ENCODE measurements around the gene KIFC3. TPM values are rescaled to one million over a fixed set of nuclear protein-coding genes. Genes with fewer than 3 reads are reported as not detected.
"Not testable (repeated sequence)": the region's sequence is repeated elsewhere in the genome, so short reads cannot be mapped to it uniquely, and the experiment has no call there.

The KIFC3 gene
- 1 to 10 TPM; 3.0 to 3.1 TPM for total RNA-seq

DNA sequence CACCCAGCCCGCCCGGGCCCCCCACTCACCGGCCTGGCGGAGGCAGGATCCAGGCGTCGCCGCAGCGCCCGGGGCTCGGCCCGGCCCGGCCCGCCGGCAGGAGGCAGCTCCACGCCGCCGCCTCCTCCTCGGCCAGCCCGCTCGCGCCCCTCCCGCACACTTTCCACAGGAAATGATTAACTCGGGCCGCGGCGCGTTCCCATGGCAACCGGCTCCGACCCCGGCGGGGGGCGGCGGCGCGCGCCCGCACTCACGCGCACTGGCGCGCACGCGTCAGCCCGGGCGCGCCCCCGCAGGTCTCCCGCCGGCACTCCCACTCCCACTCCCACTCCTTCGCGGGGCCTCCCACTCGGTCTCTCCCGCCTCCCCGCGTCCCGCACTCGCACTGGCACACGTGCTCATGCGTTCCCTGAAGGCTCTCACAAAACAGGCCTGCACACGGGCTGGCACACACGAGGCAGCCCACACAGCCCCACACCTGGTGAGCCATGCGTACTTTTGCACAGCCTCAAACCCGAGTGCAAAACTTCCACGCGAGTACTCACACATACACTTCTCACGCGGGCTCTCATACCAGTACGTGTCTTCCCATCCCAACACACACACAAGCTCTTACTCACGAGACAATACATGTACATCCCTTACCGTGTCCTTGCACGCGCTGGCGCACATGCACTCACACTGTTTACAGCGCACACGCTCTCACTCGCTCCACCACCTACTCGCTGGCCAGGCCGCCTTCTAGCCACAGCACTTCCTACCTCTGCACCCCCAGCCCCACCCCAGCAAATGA is at the start of gene KIFC3:
TSS of gene KIFC3 (minus strand) at position 151 of the 793 bp plus-strand sequence. CDS start 4,248 bp downstream, outside the sequence.
- ChIA-PET POLR2A (no interaction called here), CTCF (no interaction called here)

GRCh38 chr16:57848181-57848580 is 45.9 kb upstream of the KIFC3 start:
- ChIA-PET CTCF (no interaction called here), POLR2A (no interaction called here)

DNA sequence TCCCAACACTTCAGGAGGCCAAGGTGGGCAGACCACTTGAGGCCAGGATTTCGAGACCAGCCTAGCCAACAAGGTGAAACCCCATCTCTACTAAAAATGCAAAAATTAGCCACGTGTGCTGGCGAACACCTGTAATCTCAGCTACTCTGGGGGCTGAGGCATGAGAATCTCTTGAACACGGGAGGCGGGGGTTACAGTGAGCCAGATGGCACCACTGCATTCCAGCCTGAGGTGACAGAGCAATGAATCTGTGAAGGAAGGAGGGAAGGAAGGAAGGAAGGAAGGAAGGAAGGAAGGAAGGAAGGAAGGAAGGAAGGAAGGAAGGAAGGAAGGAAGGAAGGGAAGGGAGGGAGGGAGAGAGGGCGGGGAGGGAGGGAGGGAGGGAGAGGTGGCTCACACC is 44.6 kb upstream of the KIFC3 start:
- CTCF ChIA-PET, POLR2A ChIA-PET: not testable (repeated sequence)

- ChIA-PET POLR2A (no interaction called here), CTCF (no interaction called here)
Observed at GRCh38 chr16:57846078-57846697, 43.9 kb upstream of the KIFC3 start.

DNA sequence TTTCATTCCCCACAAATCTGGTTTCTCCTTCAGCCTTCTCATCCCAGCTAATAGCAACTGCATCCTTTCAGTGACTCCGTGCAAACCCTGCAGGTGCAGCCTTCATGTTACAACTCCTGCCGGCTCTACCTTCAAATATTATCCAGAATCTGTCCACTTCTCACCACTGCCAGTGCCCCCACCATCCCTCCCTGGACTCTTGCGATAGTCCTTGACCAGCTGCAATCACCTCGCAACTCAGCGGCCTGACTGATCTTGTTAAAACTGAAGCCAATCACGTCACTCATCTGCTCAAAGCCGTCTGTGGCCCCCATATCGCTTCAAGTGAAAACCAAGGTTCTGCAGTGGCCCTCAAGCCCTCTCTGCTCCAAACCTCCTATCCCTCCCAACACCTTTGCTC is 42.8 kb upstream of the KIFC3 start:
- POLR2A ChIA-PET: no interaction called here
- CTCF ChIA-PET: no interaction called here

DNA sequence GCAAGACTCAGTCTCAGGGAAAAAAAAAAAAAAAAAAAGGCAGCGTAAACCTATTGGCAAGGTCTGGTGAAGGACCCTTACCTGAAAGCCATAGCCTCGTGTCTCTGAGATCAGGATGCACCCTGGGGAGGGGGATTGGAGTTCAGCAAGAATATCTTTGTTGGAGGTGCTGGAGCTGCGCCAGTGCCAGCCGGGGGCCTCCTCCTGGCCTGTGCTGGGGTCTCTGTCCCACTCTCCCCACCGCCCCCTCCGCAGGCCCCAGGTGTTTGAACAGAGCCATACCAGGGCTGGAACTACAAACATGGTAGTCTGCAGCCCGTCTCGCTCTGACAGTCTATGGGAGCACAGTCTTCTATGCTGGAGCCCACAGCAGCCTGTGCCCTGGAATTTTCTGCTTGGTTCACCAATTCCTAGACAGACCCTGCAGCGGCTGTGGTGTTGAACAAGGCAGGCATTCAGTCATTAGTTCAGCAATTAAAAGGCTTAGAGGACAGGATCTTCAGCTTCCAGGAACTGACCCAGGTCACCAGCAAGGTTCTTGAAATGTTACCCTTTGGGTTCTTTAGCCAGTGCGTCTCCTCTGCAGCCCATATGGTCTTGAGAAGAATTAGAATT is 42.2 kb upstream of the KIFC3 start:
- CTCF ChIA-PET: no interaction called here
- POLR2A ChIA-PET: no interaction called here

DNA sequence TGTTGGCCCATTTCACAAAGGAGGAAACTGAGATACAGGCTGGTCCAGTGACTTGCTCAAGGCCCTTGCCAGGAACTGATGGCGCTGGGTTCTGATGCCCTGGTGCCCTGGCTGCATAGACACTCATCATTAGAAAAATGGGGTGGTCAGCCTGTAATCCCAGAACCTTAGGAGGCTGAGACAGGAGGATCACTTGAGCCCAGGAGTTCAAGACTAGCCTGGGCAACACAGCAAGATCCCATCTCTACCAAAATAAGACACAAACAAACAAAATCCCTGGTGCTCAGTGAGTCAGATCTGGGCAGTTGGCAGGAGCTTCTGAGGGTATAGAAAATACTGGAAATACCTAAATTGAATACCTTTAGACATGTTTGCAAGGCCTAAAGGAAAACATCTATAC is 41.1 kb upstream of the KIFC3 start:
- POLR2A ChIA-PET: no interaction called here
- CTCF ChIA-PET: interaction anchor here (0.6 to 1.0 kb wide), 3 partner anchors 8 to 60 kb away, joined by 3 read pairs; no protein-coding TSS in a partner anchor

GRCh38 chr16:57842601-57843000 is 40.3 kb upstream of the KIFC3 start:
- POLR2A ChIA-PET: no interaction called here
- CTCF ChIA-PET: interaction anchor here (1.0 kb wide), 1 partner anchor 25 kb away, joined by 3 read pairs; no protein-coding TSS in a partner anchor

GRCh38 chr16:57840833-57841232 is 38.5 kb upstream of the KIFC3 start:
- POLR2A ChIA-PET: no interaction called here
- CTCF ChIA-PET: no interaction called here

- POLR2A ChIA-PET: no interaction called here
- CTCF ChIA-PET: interaction anchor here (0.5 kb wide), 1 partner anchor 265 kb away, joined by 3 read pairs; no protein-coding TSS in a partner anchor
Observed at GRCh38 chr16:57838161-57838560, 35.9 kb upstream of the KIFC3 start.

GRCh38 chr16:57837305-57838125 is 35.2 kb upstream of the KIFC3 start:
- ChIA-PET CTCF (interaction anchor here (0.5 kb wide), 1 partner anchor 385 kb away, joined by 3 read pairs; no protein-coding TSS in a partner anchor), POLR2A (no interaction called here)

DNA sequence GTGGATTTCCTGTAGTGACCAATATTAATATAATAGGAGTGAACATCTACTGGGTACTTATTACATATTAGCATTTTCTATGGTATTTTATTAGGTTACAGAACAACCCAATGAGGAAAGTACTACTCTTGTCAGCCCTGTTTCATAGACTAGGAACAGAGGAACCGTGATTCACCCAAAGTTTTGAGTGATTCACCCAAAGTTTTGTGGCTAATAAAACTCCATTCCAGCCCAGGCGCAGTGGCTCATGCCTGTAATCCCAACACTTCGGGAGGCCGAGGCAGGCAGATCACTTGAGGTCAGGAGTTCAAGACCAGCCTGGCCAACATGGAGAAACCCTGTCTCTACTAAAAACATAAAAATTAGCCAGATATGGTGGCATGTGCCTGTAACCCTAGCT is 33.1 kb upstream of the KIFC3 start:
- CTCF ChIA-PET: interaction anchor here (0.7 kb wide), 1 partner anchor 8 kb away, joined by 3 read pairs; no protein-coding TSS in a partner anchor
- POLR2A ChIA-PET: not testable (repeated sequence)

DNA sequence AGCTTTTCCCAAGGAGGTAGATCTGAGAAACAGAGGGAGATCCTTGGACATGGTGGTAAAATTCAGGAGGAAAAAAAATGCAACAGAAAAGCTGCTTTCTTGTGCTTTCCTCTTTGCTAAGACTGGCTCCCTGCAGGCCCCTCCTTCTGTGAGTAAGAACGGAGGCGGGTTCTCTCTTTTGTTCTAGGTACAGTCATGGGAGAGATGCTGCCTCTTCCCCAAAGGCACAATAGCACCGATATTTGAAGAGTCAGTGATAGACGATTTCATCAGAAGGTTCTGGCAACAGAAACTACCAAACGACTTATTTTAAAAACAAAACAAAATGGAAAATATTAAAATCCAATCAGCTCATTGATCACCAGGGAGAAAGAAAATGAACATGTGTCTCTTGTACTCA is 32.6 kb upstream of the KIFC3 start:
- CTCF ChIA-PET: interaction anchor here (0.7 kb wide), 1 partner anchor 9 kb away, joined by 3 read pairs; no protein-coding TSS in a partner anchor
- POLR2A ChIA-PET: no interaction called here

DNA sequence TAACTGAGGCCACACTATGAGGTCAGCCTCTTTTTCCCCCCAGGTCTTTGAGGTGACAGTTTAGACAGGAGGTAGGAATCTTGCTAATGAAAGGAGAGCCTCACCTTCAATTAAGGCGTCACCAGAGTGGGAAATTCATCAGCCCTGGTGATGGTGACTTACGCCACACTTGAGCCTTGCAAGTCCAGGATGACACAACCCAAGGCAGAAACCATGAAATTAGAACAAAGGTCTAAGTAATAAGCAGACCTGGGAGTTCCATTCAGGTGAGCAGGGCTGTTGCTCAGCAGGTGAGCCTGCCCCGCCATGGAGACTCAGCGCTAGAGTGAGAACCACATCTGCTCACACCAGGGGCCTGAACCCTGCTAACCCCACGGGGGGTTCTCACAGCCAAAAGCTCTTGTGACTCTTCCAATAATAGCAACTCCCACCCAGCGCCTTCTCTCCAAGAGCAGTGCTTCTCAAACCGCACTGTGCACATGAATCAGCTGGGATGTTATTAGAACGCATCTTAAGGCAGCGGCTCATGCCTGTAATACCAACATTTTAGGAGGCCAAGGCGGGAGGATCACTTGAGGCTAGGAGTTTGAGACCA is 28.7 kb upstream of the KIFC3 start:
- ChIA-PET CTCF (no interaction called here), POLR2A (no interaction called here)

DNA sequence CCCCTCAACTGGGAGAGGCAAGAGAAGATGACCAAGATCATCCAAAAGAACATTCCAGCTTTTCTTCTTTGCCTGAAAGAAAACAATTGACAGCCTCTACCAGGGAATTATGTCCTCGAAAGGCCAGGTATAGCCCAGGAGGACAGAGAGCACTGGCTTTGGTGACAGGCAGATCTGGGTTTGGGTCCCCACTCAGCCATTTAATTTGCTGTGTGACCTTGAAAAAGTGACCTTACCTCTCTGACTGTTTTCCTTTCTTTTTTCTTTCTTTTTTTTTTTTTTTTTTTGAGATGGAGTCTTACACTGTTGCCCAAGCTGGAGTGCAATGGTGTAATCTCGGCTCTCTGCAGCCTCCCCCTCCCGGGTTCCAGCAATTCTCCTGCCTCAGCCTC is 27.7 kb upstream of the KIFC3 start:
- CTCF ChIA-PET: interaction anchor here (1.2 kb wide), 2 partner anchors 20 to 21 kb away, joined by 3 read pairs; no protein-coding TSS in a partner anchor
- POLR2A ChIA-PET: no interaction called here

DNA sequence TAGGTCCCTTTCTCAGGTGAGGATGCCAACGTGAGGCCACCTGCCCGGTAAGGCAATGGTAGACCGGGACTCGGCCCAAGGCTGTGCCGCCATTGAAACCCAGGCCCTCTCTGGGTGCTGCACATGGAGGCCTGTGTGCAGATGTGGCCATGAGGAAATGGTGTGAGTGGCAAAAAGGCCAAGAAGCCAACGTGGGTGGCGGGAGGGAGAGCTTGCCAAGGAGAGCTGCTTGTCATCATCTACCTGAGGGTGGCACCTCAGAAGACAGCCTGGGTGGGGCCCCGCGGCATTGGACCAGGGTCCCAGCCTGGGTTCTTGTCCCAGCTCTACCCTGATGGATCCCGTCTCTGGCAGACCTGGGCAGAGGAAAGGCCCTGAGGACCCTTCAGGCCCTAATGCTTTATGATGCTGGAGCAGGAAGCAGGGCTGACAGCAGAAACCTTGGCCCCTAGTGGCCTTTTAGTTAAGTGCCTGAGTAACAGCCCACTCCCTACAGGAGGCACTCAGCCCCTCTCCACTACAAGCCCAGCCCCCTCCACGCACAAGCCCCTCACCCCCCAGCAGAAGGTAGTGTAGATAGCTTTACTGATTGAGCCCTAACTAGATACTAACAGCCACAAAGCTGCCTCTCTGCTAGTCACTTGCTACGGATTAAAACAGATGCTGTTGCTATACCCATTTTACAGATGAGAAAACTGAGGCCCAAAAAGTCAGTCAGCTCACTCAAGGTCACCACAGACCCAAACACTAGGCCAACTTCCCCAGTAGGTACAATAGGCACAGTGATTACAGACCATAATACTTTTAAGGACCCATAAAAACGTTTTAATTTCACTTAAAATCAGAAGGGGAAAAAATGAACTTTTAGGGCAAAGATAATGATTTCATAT is 26.2 kb upstream of the KIFC3 start:
- ChIA-PET POLR2A (no interaction called here), CTCF (interaction anchor here (1.2 kb wide), 2 partner anchors 18 to 19 kb away, joined by 3 read pairs; no protein-coding TSS in a partner anchor)

DNA sequence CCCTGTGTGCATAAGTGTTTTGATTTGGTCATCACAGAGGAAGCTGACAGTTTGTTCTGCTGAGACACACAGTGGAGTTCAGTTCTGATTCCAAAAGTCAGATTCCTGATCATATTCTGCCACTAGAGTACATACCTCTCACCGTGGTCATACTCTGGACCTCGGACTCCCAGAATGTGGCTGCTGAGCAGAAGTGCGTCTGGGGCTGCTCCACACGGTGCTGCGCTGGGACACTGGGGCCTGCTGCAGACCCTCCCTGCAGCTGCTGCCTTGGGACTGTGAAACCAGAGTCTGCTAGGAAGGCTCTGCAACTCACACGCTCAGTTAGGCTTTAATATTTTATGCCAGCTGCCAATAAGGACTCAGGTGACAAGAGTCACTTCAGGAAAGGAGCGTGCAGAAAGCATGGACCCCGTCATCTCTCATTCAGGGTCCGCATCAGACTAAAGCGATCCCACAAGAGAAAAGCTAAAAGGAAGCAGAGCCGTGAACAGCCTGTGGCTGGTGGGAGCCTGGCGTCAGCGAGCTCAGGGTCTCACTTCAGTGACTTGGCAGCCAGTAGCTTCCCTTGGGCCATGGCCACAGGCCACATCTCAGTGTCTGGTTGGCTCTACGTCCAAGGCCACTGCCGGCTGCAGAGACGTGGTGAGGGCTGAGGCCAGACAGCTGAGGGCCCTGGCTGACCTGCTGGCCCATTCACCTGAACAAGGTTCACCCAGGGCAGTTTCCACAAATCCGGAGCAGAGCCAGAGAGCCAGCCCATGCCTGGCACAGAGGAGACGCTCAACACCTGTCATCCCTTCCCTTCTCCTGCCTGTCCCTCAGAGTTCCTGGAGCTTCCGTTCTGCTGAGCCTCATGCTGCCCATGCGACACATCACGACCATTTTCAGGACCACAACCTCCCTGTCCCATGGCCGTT is 24.7 kb upstream of the KIFC3 start:
- CTCF ChIA-PET: no interaction called here
- POLR2A ChIA-PET: no interaction called here
